IMR-90 (cell line): Measurements from ENCODE around the gene GMCL1.

Source experiments
- BHLHE40 ChIP-seq: fragments of 150-350 bp; IDR thresholded peaks from 2 replicates; pipeline ENCODE4 v1.6.1; 2016; ENCODE audit warnings: mild to moderate bottlenecking, low read depth, low read length
- FOS ChIP-seq: fragments of 150-350 bp; IDR thresholded peaks from 2 replicates; pipeline ENCODE4 v1.6.1; 2016; ENCODE audit warnings: low read depth, low read length
- MAFK ChIP-seq: IDR thresholded peaks from 2 replicates; pipeline ENCODE4 v1.6.1; 2012; ENCODE audit warnings: low read depth, low read length, improper control_type of control experiment
- MXI1 ChIP-seq: IDR thresholded peaks from 2 replicates; pipeline ENCODE4 v1.6.1; 2012; ENCODE audit warnings: low read depth, mild to moderate bottlenecking, low read length, moderate library complexity, borderline replicate concordance
- POLR2A ChIP-seq: IDR thresholded peaks from 2 replicates; pipeline ENCODE4 v1.6.1; 2012; ENCODE audit warnings: mild to moderate bottlenecking, low read depth, low read length
- RAD21 ChIP-seq: IDR thresholded peaks from 2 replicates; pipeline ENCODE4 v1.6.1; 2012; ENCODE audit warnings: low read length, improper control_type of control experiment
- SMC3 ChIP-seq: fragments of 150-350 bp; IDR thresholded peaks from 2 replicates; pipeline ENCODE4 v1.6.1; 2016; ENCODE audit warnings: low read depth, mild to moderate bottlenecking, antibody characterized with exemption, low read length, moderate library complexity
- USF2 ChIP-seq: fragments of 150-350 bp; IDR thresholded peaks from 2 replicates; pipeline ENCODE4 v1.6.1; 2017; ENCODE audit warnings: mild to moderate bottlenecking, antibody characterized with exemption, low read length, low read depth
- TF ChIP-seq, protein P1 (sequence below): conservative IDR thresholded peaks from 2 replicates; pipeline ENCODE4 v1.5.1; 2012; ENCODE audit warnings: mild to moderate bottlenecking, low read depth, low read length, improper control_type of control experiment
- TF ChIP-seq, protein P2 (sequence below): fragments of 150-350 bp; IDR thresholded peaks from 2 replicates; pipeline ENCODE4 v1.6.1; 2016; ENCODE audit warnings: low read depth, mild to moderate bottlenecking, low read length, moderate library complexity, borderline replicate concordance

DNA sequence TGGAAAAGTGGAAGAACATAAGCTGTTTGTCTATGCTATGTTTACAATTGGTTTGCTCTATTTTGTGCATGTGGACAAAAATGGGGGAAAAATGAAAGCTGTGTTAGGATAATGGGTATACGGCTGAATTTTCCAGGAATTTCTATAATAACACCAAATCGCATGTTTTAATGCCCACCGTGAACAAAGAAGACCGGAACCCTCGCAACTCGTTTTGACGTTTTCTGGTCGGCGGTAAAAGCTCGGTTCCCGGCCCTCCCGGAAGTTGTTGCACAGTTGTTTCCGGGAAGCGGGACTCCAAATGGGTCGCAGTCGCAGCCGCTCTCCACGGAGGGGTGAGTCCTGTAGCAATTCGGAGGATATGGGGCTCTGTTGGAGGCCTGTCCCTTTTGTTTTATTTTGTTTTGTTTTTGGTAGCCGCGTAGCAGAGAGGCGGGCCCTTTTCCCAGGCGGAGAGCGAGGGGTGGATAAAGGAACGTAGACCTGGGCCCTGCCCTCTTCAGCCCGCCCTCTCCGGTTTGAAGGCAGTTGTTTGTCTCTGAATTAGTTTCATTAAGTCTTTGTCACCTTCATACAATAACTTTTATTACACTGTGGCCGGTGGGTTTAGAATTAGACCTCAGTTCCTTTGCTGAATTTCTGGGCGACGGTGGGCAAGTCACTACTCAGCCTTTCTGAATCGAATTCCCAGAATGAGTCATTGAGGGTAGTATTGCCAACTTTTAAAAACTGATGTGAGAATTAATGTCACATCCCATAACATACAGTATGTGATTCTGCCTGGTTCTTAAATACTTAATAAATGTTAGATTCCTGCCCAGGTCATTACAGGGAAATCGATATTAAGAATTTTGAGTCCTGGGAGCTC, 64.5 kb downstream of the GMCL1 start, which contains the start of gene SNRNP27:
- peak; percentile 25; the same call in 1 of the 2 replicates for TF ChIP-seq FOS
- TF ChIP-seq, protein P1, sequence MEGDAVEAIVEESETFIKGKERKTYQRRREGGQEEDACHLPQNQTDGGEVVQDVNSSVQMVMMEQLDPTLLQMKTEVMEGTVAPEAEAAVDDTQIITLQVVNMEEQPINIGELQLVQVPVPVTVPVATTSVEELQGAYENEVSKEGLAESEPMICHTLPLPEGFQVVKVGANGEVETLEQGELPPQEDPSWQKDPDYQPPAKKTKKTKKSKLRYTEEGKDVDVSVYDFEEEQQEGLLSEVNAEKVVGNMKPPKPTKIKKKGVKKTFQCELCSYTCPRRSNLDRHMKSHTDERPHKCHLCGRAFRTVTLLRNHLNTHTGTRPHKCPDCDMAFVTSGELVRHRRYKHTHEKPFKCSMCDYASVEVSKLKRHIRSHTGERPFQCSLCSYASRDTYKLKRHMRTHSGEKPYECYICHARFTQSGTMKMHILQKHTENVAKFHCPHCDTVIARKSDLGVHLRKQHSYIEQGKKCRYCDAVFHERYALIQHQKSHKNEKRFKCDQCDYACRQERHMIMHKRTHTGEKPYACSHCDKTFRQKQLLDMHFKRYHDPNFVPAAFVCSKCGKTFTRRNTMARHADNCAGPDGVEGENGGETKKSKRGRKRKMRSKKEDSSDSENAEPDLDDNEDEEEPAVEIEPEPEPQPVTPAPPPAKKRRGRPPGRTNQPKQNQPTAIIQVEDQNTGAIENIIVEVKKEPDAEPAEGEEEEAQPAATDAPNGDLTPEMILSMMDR, result no peak
- TF ChIP-seq POLR2A, result 0 out of 2 replicates have a peak, but pooled peaks have one; percentile 40
- TF ChIP-seq MAFK, result no peak
- TF ChIP-seq, protein P2, sequence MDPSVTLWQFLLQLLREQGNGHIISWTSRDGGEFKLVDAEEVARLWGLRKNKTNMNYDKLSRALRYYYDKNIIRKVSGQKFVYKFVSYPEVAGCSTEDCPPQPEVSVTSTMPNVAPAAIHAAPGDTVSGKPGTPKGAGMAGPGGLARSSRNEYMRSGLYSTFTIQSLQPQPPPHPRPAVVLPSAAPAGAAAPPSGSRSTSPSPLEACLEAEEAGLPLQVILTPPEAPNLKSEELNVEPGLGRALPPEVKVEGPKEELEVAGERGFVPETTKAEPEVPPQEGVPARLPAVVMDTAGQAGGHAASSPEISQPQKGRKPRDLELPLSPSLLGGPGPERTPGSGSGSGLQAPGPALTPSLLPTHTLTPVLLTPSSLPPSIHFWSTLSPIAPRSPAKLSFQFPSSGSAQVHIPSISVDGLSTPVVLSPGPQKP, result 0 out of 2 replicates have a peak, but pooled peaks have one; percentile 1
- TF ChIP-seq MXI1, result peak; percentile 56; the same call in 1 of the 2 replicates
- TF ChIP-seq SMC3, result no peak
- TF ChIP-seq RAD21, result no peak
- TF ChIP-seq USF2, result no peak
- TF ChIP-seq BHLHE40, result no peak
